Dermis blood vessel endothelial cell (primary cell): ENCODE data around the gene UVRAG. TPM values are rescaled to one million over a fixed set of nuclear protein-coding genes. Genes with fewer than 3 reads are reported as not detected.

ENCODE experiments used
- DNase-seq: peaks from one replicate; pipeline ENCODE4 v3.0.0; 2010
- total RNA-seq: library from RNA; depleted of rRNA; stranded (reverse); fragments of >200 nt; gene quantifications from 2 replicates; pipeline ENCODE4 v1.2.3, GENCODE V29; 2014

UVRAG gene
- total RNA-seq, 1 donor from 2014 or later, result 98.2 TPM

- no peak for DNase-seq
These were observed 30.9 kb upstream of the UVRAG start for GRCh38 chr11:75784085-75784478.

- DNase-seq, result no peak
These were observed 30.5 kb upstream of the UVRAG start for GRCh38 chr11:75784506-75784905.

GRCh38 chr11:75785187-75785586 is 29.8 kb upstream of the UVRAG start:
- no peak for DNase-seq

GRCh38 chr11:75786101-75786736 is 28.8 kb upstream of the UVRAG start:
- DNase-seq, result no peak

- DNase-seq, result no peak
These were observed 25.5 kb upstream of the UVRAG start for GRCh38 chr11:75789521-75789920.

GRCh38 chr11:75790986-75791385 is 24.0 kb upstream of the UVRAG start:
- DNase-seq, result no peak

GRCh38 chr11:75792127-75792731 is 22.8 kb upstream of the UVRAG start:
- DNase-seq, result no peak

GRCh38 chr11:75792997-75793800 is 21.8 kb upstream of the UVRAG start:
- DNase-seq, result no peak

- DNase-seq, result no peak
These were observed 21.0 kb upstream of the UVRAG start for GRCh38 chr11:75793966-75794365.

- DNase-seq, result no peak
These were observed 19.5 kb upstream of the UVRAG start for GRCh38 chr11:75795276-75796090.

GRCh38 chr11:75796091-75796435 is 18.9 kb upstream of the UVRAG start:
- peak; percentile 33 for DNase-seq

- no peak for DNase-seq
These were observed 17.9 kb upstream of the UVRAG start for GRCh38 chr11:75797116-75797515.

GRCh38 chr11:75797792-75798191 is 17.2 kb upstream of the UVRAG start:
- DNase-seq, result peak; percentile 19

- DNase-seq, result no peak
These were observed 14.8 kb upstream of the UVRAG start for GRCh38 chr11:75800136-75800675.

- DNase-seq, result no peak
These were observed 14.2 kb upstream of the UVRAG start for GRCh38 chr11:75800728-75801361.

GRCh38 chr11:75801362-75802020 is 13.5 kb upstream of the UVRAG start:
- DNase-seq, result no peak

- DNase-seq, result no peak
These were observed 12.7 kb upstream of the UVRAG start for GRCh38 chr11:75802021-75802912.

GRCh38 chr11:75802913-75803820 is 11.8 kb upstream of the UVRAG start:
- DNase-seq, result peak; percentile 91

- no peak for DNase-seq
These were observed 5.9 kb upstream of the UVRAG start for GRCh38 chr11:75809111-75809510.

- DNase-seq, result no peak
These were observed 5.0 kb upstream of the UVRAG start for GRCh38 chr11:75809991-75810390.
